Measurements from ENCODE around the gene ASTN2.

ASTN2 gene

GRCh38 chr9:116736399-116737151 is 678.3 kb downstream of the ASTN2 start:
- no peak for DNase-seq (ENCODE audit: low read depth)

GRCh38 chr9:116733010-116733641 is 681.7 kb downstream of the ASTN2 start:
- DNase-seq (ENCODE audit: low read depth), result no peak

- DNase-seq (ENCODE audit: low read depth), result no peak
Observed at GRCh38 chr9:116726602-116727001, 688.3 kb downstream of the ASTN2 start.

- no peak for DNase-seq (ENCODE audit: low read depth)
Observed at GRCh38 chr9:116724123-116724522, 690.7 kb downstream of the ASTN2 start.

GRCh38 chr9:116721944-116722343 is 692.9 kb downstream of the ASTN2 start:
- no peak for DNase-seq (ENCODE audit: low read depth)

GRCh38 chr9:116721411-116721810 is 693.4 kb downstream of the ASTN2 start:
- DNase-seq (ENCODE audit: low read depth), result no peak

- DNase-seq (ENCODE audit: low read depth), result no peak
Observed at GRCh38 chr9:116720111-116720510, 694.7 kb downstream of the ASTN2 start.

GRCh38 chr9:116718111-116718510 is 696.7 kb downstream of the ASTN2 start:
- DNase-seq (ENCODE audit: low read depth), result no peak

- DNase-seq (ENCODE audit: low read depth), result no peak
Observed at GRCh38 chr9:116717150-116717549, 697.7 kb downstream of the ASTN2 start.

GRCh38 chr9:116716438-116716837 is 698.4 kb downstream of the ASTN2 start:
- no peak for DNase-seq (ENCODE audit: low read depth)

GRCh38 chr9:116715751-116716150 is 699.1 kb downstream of the ASTN2 start:
- no peak for DNase-seq (ENCODE audit: low read depth)

GRCh38 chr9:116713271-116713670 is 701.6 kb downstream of the ASTN2 start:
- no peak for DNase-seq (ENCODE audit: low read depth)

- no peak for DNase-seq (ENCODE audit: low read depth)
Observed at GRCh38 chr9:116712781-116713180, 702.1 kb downstream of the ASTN2 start.

- no peak for DNase-seq (ENCODE audit: low read depth)
Observed at GRCh38 chr9:116706310-116707290, 708.3 kb downstream of the ASTN2 start.

GRCh38 chr9:116705531-116705930 is 709.3 kb downstream of the ASTN2 start:
- no peak for DNase-seq (ENCODE audit: low read depth)

- no peak for DNase-seq (ENCODE audit: low read depth)
Observed at GRCh38 chr9:116704470-116704869, 710.4 kb downstream of the ASTN2 start.

- no peak for DNase-seq (ENCODE audit: low read depth)
Observed at GRCh38 chr9:116703634-116704033, 711.2 kb downstream of the ASTN2 start.

GRCh38 chr9:116701940-116702642 is 712.8 kb downstream of the ASTN2 start:
- no peak for DNase-seq (ENCODE audit: low read depth)

- no peak for DNase-seq (ENCODE audit: low read depth)
Observed at GRCh38 chr9:116700882-116701865, 713.7 kb downstream of the ASTN2 start.

GRCh38 chr9:116700279-116700678 is 714.6 kb downstream of the ASTN2 start:
- DNase-seq (ENCODE audit: low read depth), result no peak

GRCh38 chr9:116697887-116698286 is 717.0 kb downstream of the ASTN2 start:
- DNase-seq (ENCODE audit: low read depth), result no peak

Data from stimulated activated CD8-positive, alpha-beta memory T cell treated with anti-CD3 and anti-CD28 coated beads, Interleukin-12 subunit alpha, Interleukin-12 subunit beta, amount 100 ng/mL, for 4 hours (primary cell).